ENCODE results near the gene ATOSA.

DNA sequence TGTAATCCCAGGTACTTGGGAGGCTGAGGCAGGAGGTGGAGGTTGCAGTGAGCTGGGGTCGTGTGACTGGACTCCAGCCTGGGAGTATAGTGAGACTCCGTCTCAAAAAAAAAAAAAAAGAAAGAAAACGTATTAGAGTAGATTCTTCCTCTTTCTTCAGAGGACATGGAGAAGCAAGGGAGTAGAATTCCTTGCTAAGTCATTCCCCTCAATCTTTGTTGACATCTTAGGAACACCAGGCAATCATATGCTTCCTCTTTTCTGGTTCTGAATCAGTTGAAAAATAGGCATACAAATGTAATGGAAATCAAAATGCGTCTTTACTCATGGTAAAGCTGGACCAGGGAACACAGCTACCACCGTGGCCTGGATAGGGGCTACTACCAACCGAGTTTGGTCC lies 38.3 kb upstream of the ATOSA start:
- no peak for TF ChIP-seq ZNF274 (IDR thresholded peaks at IDR 0.05; ENCODE audit: borderline replicate concordance, extremely low read depth, low read length)
- no peak for TF ChIP-seq RNF2 (IDR thresholded peaks at IDR 0.05; ENCODE audit: borderline replicate concordance, low read depth, low read length, missing control alignments, poor library complexity, severe bottlenecking)
- no peak for TF ChIP-seq POLR2A (IDR thresholded peaks at IDR 0.05; ENCODE audit: control extremely low read depth in 1 of 2, low read depth in 2 of 2, low read length in 2 of 2)
- TF ChIP-seq, protein P1, sequence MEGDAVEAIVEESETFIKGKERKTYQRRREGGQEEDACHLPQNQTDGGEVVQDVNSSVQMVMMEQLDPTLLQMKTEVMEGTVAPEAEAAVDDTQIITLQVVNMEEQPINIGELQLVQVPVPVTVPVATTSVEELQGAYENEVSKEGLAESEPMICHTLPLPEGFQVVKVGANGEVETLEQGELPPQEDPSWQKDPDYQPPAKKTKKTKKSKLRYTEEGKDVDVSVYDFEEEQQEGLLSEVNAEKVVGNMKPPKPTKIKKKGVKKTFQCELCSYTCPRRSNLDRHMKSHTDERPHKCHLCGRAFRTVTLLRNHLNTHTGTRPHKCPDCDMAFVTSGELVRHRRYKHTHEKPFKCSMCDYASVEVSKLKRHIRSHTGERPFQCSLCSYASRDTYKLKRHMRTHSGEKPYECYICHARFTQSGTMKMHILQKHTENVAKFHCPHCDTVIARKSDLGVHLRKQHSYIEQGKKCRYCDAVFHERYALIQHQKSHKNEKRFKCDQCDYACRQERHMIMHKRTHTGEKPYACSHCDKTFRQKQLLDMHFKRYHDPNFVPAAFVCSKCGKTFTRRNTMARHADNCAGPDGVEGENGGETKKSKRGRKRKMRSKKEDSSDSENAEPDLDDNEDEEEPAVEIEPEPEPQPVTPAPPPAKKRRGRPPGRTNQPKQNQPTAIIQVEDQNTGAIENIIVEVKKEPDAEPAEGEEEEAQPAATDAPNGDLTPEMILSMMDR (IDR thresholded peaks at IDR 0.05; ENCODE audit: control extremely low read depth in 1 of 3, insufficient read depth in 1 of 3, low read depth in 1 of 3, low read length in 3 of 3): no peak
- no peak for TF ChIP-seq EP300 (IDR thresholded peaks at IDR 0.05; ENCODE audit: borderline replicate concordance in 1 of 2, low read depth in 2 of 2, low read length in 2 of 2)
- TF ChIP-seq CREB1 (IDR thresholded peaks at IDR 0.05): no peak
- TF ChIP-seq, protein P2, sequence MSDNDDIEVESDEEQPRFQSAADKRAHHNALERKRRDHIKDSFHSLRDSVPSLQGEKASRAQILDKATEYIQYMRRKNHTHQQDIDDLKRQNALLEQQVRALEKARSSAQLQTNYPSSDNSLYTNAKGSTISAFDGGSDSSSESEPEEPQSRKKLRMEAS (IDR thresholded peaks at IDR 0.05): no peak
- no peak for TF ChIP-seq POLR2AphosphoS5 (IDR thresholded peaks at IDR 0.05; ENCODE audit: low read depth, low read length)
- TF ChIP-seq SP2 (IDR thresholded peaks at IDR 0.05; ENCODE audit: low read length): no peak

Measured in H1 (cell line).